GM18951 (cell line): ENCODE results near the gene ADCY5.

Source experiments
- POLR2A ChIP-seq: IDR thresholded peaks from 4 replicates; pipeline ENCODE4 v1.6.1; 2011; ENCODE audit warnings: mild to moderate bottlenecking; ENCODE audit not compliant: insufficient read length, insufficient read depth; ENCODE audit errors: extremely low read depth
- in situ Hi-C: fragments of 300-500 bp; cut with MboI; formaldehyde crosslinking; loops from one replicate; pipeline ENCODE4 v1.12.0; 2022; ENCODE audit warnings: low sequenced_read_pairs, mixed read lengths, inconsistent platforms; ENCODE audit not compliant: unreplicated experiment

The ADCY5 gene

GRCh38 chr3:123327956-123328850 is 120.7 kb downstream of the ADCY5 start:
- no peak for TF ChIP-seq POLR2A
- in situ Hi-C loops = loop anchor here (10.0 kb wide), 2 partner anchors 167 to 227 kb away; no protein-coding TSS in a partner anchor

GRCh38 chr3:123327480-123327879 is 121.4 kb downstream of the ADCY5 start:
- no peak for TF ChIP-seq POLR2A
- in situ Hi-C loops = loop anchor here (10.0 kb wide), 2 partner anchors 167 to 227 kb away; no protein-coding TSS in a partner anchor

GRCh38 chr3:123326531-123326930 is 122.4 kb downstream of the ADCY5 start:
- in situ Hi-C loops = loop anchor here (10.0 kb wide), 2 partner anchors 168 to 228 kb away; no protein-coding TSS in a partner anchor
- TF ChIP-seq POLR2A = no peak

- TF ChIP-seq POLR2A = no peak
- in situ Hi-C loops = loop anchor here (10.0 kb wide), 2 partner anchors 169 to 229 kb away; no protein-coding TSS in a partner anchor
Measured at GRCh38 chr3:123325766-123326256, 123.1 kb downstream of the ADCY5 start.

GRCh38 chr3:123324880-123325765 is 123.8 kb downstream of the ADCY5 start:
- no peak for TF ChIP-seq POLR2A
- in situ Hi-C loops = loop anchor here (10.0 kb wide), 2 partner anchors 170 to 230 kb away; no protein-coding TSS in a partner anchor

- in situ Hi-C loops = loop anchor here (10.0 kb wide), 2 partner anchors 171 to 231 kb away; no protein-coding TSS in a partner anchor
Measured at GRCh38 chr3:123323781-123324180, 125.1 kb downstream of the ADCY5 start.

GRCh38 chr3:123322866-123323265 is 126.0 kb downstream of the ADCY5 start:
- TF ChIP-seq POLR2A = no peak
- in situ Hi-C loops = loop anchor here (10.0 kb wide), 2 partner anchors 172 to 232 kb away; no protein-coding TSS in a partner anchor

More at GRCh38 chr3:123323781-123324180, 125.1 kb downstream of the ADCY5 start:
- no peak for TF ChIP-seq POLR2A

- TF ChIP-seq POLR2A = no peak
- in situ Hi-C loops = loop anchor here (10.0 kb wide), 2 partner anchors 173 to 233 kb away; no protein-coding TSS in a partner anchor
Measured at GRCh38 chr3:123321806-123322205, 127.1 kb downstream of the ADCY5 start.

- in situ Hi-C loops = loop anchor here (10.0 kb wide), 2 partner anchors 175 to 235 kb away; no protein-coding TSS in a partner anchor
- no peak for TF ChIP-seq POLR2A
Measured at GRCh38 chr3:123320221-123320620, 128.7 kb downstream of the ADCY5 start.

GRCh38 chr3:123319760-123320159 is 129.1 kb downstream of the ADCY5 start:
- TF ChIP-seq POLR2A = no peak
- in situ Hi-C loops = loop anchor here (10.0 kb wide), 2 partner anchors 175 to 235 kb away; no protein-coding TSS in a partner anchor

- no peak for TF ChIP-seq POLR2A
- in situ Hi-C loops = no loop called here
Measured at GRCh38 chr3:123318374-123318773, 130.5 kb downstream of the ADCY5 start.

GRCh38 chr3:123317716-123318115 is 131.2 kb downstream of the ADCY5 start:
- no peak for TF ChIP-seq POLR2A
- in situ Hi-C loops = no loop called here
